HCT116 (cell line): Measurements from ENCODE around the gene CACNA1F. TPM values are rescaled to one million over a fixed set of nuclear protein-coding genes. Genes with fewer than 3 reads are reported as not detected.

ENCODE experiments used
- ATAC-seq: fragments of 200-7000 bp; cut with Tn5 transposase; 2 replicates; pipeline ENCODE4 v1.9.1; 2020; ENCODE audit warnings: mild to moderate bottlenecking, moderate library complexity
- BruUV-seq: library from RNA; stranded (reverse); fragments of 400-500 nt; replicated peaks from 2 replicates; lab custom pipeline; 2021; lab: Mats Ljungman, UMichigan
- CTCF ChIA-PET: fragments of 300-600 bp; sonication (Branson Sonifier 250); formaldehyde crosslinking; loops from one replicate; lab custom pipeline; 2021; ENCODE audit warnings: antibody characterized with exemption; lab: Charles Lee
- POLR2A ChIA-PET: fragments of 300-600, 350-600 bp; sonication (Branson Sonifier 250); formaldehyde crosslinking; loops from one replicate; lab custom pipeline; 2021; ENCODE audit warnings: antibody characterized with exemption; lab: Charles Lee
- RAD21 ChIA-PET, 2 experiments: fragments of 300-600 bp; sonication (Branson Sonifier 250); formaldehyde crosslinking; loops; one replicate each; lab custom pipeline; 2023; ENCODE audit warnings: low total read pairs in 2 of 2; ENCODE audit not compliant: uncharacterized antibody in 2 of 2, unreplicated experiment in 2 of 2, low non-redundant PET in 1 of 2; lab: Charles Lee
- DNase-seq: peaks from one replicate; pipeline ENCODE4 v3.0.0-alpha.2; 2010; ENCODE audit warnings: low read depth, low spot score
- H2AFZ ChIP-seq: fragments of 200-600 bp; shearing (Covaris generic), sonication (generic); 2 replicates; pipeline ENCODE4 v1.6.1; 2017; ENCODE audit warnings: low read depth, mixed run types, mixed read lengths, antibody characterized with exemption, low read length; ENCODE audit not compliant: poor library complexity, severe bottlenecking
- H3K27ac ChIP-seq: 2 replicates; pipeline ENCODE4 v1.5.1; 2012; ENCODE audit warnings: low read depth, low read length
- H3K27me3 ChIP-seq: fragments of 200-600 bp; sonication (generic); 2 replicates; pipeline ENCODE4 v1.6.1; 2016; ENCODE audit warnings: mixed run types, low read length, mixed read lengths; ENCODE audit not compliant: insufficient read depth
- H3K36me3 ChIP-seq, 2 experiments: fragments of 200-500 bp in 1 of 2; fragments of 200-600 bp in 1 of 2; sonication (Bioruptor generic) in 1 of 2; sonication (generic) in 1 of 2; 2 replicates each; pipeline versions ENCODE4 v1.5.1 to v1.6.1; 2014 to 2016; ENCODE audit warnings: low read length in 2 of 2, inconsistent platforms in 1 of 2, mixed read lengths in 1 of 2, mixed run types in 1 of 2; ENCODE audit not compliant: insufficient read depth in 2 of 2, control insufficient read depth in 1 of 2
- H3K4me1 ChIP-seq, 2 experiments: fragments of 200-600 bp in 1 of 2; sonication (generic) in 1 of 2; 2 replicates each; pipeline versions ENCODE4 v1.5.1 to v1.6.1; 2012 to 2017; ENCODE audit warnings: low read length in 2 of 2, inconsistent platforms in 1 of 2, mild to moderate bottlenecking in 1 of 2, mixed read lengths in 1 of 2, mixed run types in 1 of 2, moderate library complexity in 1 of 2; ENCODE audit not compliant: insufficient read depth in 2 of 2, control insufficient read depth in 1 of 2
- H3K4me2 ChIP-seq: fragments of 200-600 bp; sonication (generic); 2 replicates; pipeline ENCODE4 v1.6.1; 2017; ENCODE audit warnings: mixed run types, low read length, mixed read lengths
- H3K4me3 ChIP-seq, 2 experiments: fragments of 200-600 bp in 1 of 2; sonication (generic) in 1 of 2; replicated peaks in 1 of 2; 2 replicates each; pipeline ENCODE4 v1.5.1; 2011 to 2016; ENCODE audit warnings: low read length in 2 of 2, control low read depth in 1 of 2, low read depth in 1 of 2, mild to moderate bottlenecking in 1 of 2, mixed read lengths in 1 of 2, mixed run types in 1 of 2
- H3K79me2 ChIP-seq: fragments of 200-600 bp; sonication (generic); 2 replicates; pipeline ENCODE4 v1.6.1; 2017; ENCODE audit warnings: mild to moderate bottlenecking, mixed run types, low read length, moderate library complexity, mixed read lengths; ENCODE audit not compliant: insufficient read depth
- H3K9ac ChIP-seq: fragments of 200-600 bp; sonication (generic); 2 replicates; pipeline ENCODE4 v1.6.1; 2016; ENCODE audit warnings: low read length, mixed read lengths
- H3K9me2 ChIP-seq: fragments of 200-600 bp; sonication (generic), shearing (Covaris generic); 2 replicates; pipeline ENCODE4 v1.6.1; 2017; ENCODE audit warnings: mixed run types, mild to moderate bottlenecking, moderate library complexity; ENCODE audit not compliant: insufficient read depth
- H3K9me3 ChIP-seq, 2 experiments: fragments of 200-500 bp in 1 of 2; fragments of 200-600 bp in 1 of 2; sonication (Bioruptor generic) in 1 of 2; sonication (generic) in 1 of 2; 2 replicates each; pipeline ENCODE4 v1.6.1; 2014 to 2017; ENCODE audit warnings: low read length in 2 of 2, mixed read lengths in 2 of 2, inconsistent platforms in 1 of 2, low read depth in 1 of 2, mild to moderate bottlenecking in 1 of 2, mixed run types in 1 of 2, moderate library complexity in 1 of 2; ENCODE audit not compliant: control insufficient read depth in 1 of 2, insufficient read depth in 1 of 2
- H4K20me1 ChIP-seq: fragments of 200-600 bp; sonication (generic), shearing (Covaris generic); 2 replicates; pipeline ENCODE4 v1.6.1; 2017; ENCODE audit warnings: mixed run types, mild to moderate bottlenecking, moderate library complexity; ENCODE audit not compliant: insufficient read depth
- ATF3 ChIP-seq: IDR thresholded peaks from 2 replicates; pipeline ENCODE4 v1.6.1; 2012
- CBX3 ChIP-seq: IDR thresholded peaks from 2 replicates; pipeline ENCODE4 v1.6.1; 2012; ENCODE audit warnings: low read depth
- ELF1 ChIP-seq: IDR thresholded peaks from 2 replicates; pipeline ENCODE4 v1.6.1; 2012; ENCODE audit warnings: low read depth, borderline replicate concordance
- EZH2 ChIP-seq: fragments of 200-600 bp; sonication (generic); IDR thresholded peaks from 2 replicates; pipeline ENCODE4 v1.6.1; 2017; ENCODE audit warnings: antibody characterized with exemption, mixed run types
- EZH2phosphoT487 ChIP-seq: fragments of 200-600 bp; IDR thresholded peaks from 2 replicates; pipeline ENCODE4 v1.6.1; 2018; ENCODE audit warnings: antibody characterized with exemption, borderline replicate concordance
- FOSL1 ChIP-seq: IDR thresholded peaks from 2 replicates; pipeline ENCODE4 v1.6.1; 2012; ENCODE audit warnings: low read depth
- JUND ChIP-seq: IDR thresholded peaks from 2 replicates; pipeline ENCODE4 v1.6.1; 2012
- POLR2A ChIP-seq: IDR thresholded peaks from 2 replicates; pipeline ENCODE4 v1.7.0; 2011; ENCODE audit warnings: borderline replicate concordance; ENCODE audit not compliant: insufficient read depth, insufficient read length; ENCODE audit errors: extremely low read depth
- RAD21 ChIP-seq: IDR thresholded peaks from 2 replicates; pipeline ENCODE4 v1.6.1; 2012; ENCODE audit warnings: low read depth, mild to moderate bottlenecking
- SIN3A ChIP-seq: IDR thresholded peaks from 2 replicates; pipeline ENCODE4 v1.6.1; 2012; ENCODE audit warnings: low read depth
- SP1 ChIP-seq: IDR thresholded peaks from 2 replicates; pipeline ENCODE4 v1.6.1; 2012; ENCODE audit warnings: low read depth
- SRF ChIP-seq: IDR thresholded peaks from 2 replicates; pipeline ENCODE4 v1.6.1; 2012; ENCODE audit warnings: low read depth
- TCF7L2 ChIP-seq: IDR thresholded peaks from 2 replicates; pipeline ENCODE4 v1.7.0; 2011; ENCODE audit warnings: borderline replicate concordance, inconsistent platforms; ENCODE audit not compliant: insufficient read depth, insufficient read length; ENCODE audit errors: extremely low read depth
- YY1 ChIP-seq: IDR thresholded peaks from 2 replicates; pipeline ENCODE4 v1.6.1; 2011; ENCODE audit warnings: low read length, low read depth, moderate library complexity, mild to moderate bottlenecking; ENCODE audit not compliant: insufficient replicate concordance; ENCODE audit errors: extremely low read depth
- ZFX ChIP-seq: fragments of 450-650 bp; IDR thresholded peaks from 2 replicates; pipeline ENCODE4 v1.6.1; 2017
- ZNF274 ChIP-seq: fragments of 200-500 bp; sonication (Bioruptor generic); IDR thresholded peaks from 2 replicates; pipeline ENCODE4 v1.6.1; 2014; ENCODE audit warnings: mild to moderate bottlenecking, low read depth, low read length, inconsistent platforms
- intact Hi-C: fragments of 100-400 bp; cut with micrococcal nuclease; formaldehyde crosslinking; loops from 2 replicates; pipeline ENCODE4 v1.10.0; 2022
- total RNA-seq: library from RNA; stranded (reverse); gene quantifications from one replicate; pipeline ENCODE4 v1.2.1, GENCODE V29; 2021; ENCODE audit not compliant: unreplicated experiment
- TF ChIP-seq, protein P1 (sequence below): IDR thresholded peaks from 2 replicates; pipeline ENCODE4 v1.6.1; 2011; ENCODE audit warnings: mild to moderate bottlenecking, low read length, moderate library complexity; ENCODE audit not compliant: insufficient replicate concordance; ENCODE audit errors: extremely low read depth
- TF ChIP-seq, protein P2 (sequence below): IDR thresholded peaks from 2 replicates; pipeline ENCODE4 v1.6.1; 2012; ENCODE audit warnings: low read depth

The CACNA1F gene
- total RNA-seq, 1 experiment from 2014 or later = not detected

DNA sequence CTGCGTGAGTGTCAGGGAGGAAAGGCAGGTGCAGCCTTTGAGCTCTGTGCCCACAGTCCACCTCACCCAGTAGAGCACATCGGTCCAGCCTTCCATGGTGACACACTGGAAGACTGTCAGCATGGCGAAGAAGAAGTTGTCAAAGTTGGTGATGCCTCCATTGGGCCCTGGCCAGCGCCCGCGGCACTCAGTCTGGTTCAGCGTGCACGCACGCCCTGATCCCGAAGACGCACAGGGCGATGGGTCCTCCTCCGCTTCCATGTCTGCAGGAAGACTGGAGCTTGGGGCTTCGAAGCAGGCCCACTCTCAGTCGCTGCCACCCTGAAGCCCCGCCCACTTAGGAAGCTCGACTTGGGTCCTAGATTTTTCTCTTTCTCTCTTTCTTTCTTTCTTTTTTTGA, 5.0 kb downstream of the CACNA1F start:
- ChIA-PET CTCF (no interaction called here), POLR2A (interaction anchor here (1.1 kb wide), 1 partner anchor 37 kb away, joined by 3 read pairs; no protein-coding TSS in a partner anchor), RAD21 (no interaction called here)
- Histone ChIP-seq H3K79me2 (no peaks in the 10 kb centered on the region), H3K4me1 (no peaks in the 10 kb centered on the region), H3K4me3 (no peak overlapping the region), H4K20me1 (no peaks in the 10 kb centered on the region), H3K9ac (no peak overlapping the region), H3K9me2 (no peaks in the 10 kb centered on the region), H3K4me2 (no peak overlapping the region), H3K9me3 (no peaks in the 10 kb centered on the region), H3K36me3 (no peaks in the 10 kb centered on the region), H2AFZ (no peak overlapping the region), H3K27me3 (no peaks in the 10 kb centered on the region), H3K27ac (no peak overlapping the region)
- intact Hi-C loops = no loop called here
- DNase-seq = no peak
- no TSS peak for BruUV-seq
- no peak for TF ChIP-seq RAD21
- TF ChIP-seq FOSL1 = no peak
- no peak for TF ChIP-seq ZFX
- no peak for TF ChIP-seq CBX3
- TF ChIP-seq, protein P1, sequence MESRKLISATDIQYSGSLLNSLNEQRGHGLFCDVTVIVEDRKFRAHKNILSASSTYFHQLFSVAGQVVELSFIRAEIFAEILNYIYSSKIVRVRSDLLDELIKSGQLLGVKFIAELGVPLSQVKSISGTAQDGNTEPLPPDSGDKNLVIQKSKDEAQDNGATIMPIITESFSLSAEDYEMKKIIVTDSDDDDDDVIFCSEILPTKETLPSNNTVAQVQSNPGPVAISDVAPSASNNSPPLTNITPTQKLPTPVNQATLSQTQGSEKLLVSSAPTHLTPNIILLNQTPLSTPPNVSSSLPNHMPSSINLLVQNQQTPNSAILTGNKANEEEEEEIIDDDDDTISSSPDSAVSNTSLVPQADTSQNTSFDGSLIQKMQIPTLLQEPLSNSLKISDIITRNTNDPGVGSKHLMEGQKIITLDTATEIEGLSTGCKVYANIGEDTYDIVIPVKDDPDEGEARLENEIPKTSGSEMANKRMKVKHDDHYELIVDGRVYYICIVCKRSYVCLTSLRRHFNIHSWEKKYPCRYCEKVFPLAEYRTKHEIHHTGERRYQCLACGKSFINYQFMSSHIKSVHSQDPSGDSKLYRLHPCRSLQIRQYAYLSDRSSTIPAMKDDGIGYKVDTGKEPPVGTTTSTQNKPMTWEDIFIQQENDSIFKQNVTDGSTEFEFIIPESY = no peak
- no peak for TF ChIP-seq ATF3
- no peak for TF ChIP-seq TCF7L2
- TF ChIP-seq EZH2 = no peak
- TF ChIP-seq SIN3A = no peak
- TF ChIP-seq EZH2phosphoT487 = no peak
- no peak for TF ChIP-seq ELF1
- no peak for TF ChIP-seq JUND
- TF ChIP-seq ZNF274 = no peak
- no peak for TF ChIP-seq POLR2A
- TF ChIP-seq SRF = no peak
- TF ChIP-seq, protein P2, sequence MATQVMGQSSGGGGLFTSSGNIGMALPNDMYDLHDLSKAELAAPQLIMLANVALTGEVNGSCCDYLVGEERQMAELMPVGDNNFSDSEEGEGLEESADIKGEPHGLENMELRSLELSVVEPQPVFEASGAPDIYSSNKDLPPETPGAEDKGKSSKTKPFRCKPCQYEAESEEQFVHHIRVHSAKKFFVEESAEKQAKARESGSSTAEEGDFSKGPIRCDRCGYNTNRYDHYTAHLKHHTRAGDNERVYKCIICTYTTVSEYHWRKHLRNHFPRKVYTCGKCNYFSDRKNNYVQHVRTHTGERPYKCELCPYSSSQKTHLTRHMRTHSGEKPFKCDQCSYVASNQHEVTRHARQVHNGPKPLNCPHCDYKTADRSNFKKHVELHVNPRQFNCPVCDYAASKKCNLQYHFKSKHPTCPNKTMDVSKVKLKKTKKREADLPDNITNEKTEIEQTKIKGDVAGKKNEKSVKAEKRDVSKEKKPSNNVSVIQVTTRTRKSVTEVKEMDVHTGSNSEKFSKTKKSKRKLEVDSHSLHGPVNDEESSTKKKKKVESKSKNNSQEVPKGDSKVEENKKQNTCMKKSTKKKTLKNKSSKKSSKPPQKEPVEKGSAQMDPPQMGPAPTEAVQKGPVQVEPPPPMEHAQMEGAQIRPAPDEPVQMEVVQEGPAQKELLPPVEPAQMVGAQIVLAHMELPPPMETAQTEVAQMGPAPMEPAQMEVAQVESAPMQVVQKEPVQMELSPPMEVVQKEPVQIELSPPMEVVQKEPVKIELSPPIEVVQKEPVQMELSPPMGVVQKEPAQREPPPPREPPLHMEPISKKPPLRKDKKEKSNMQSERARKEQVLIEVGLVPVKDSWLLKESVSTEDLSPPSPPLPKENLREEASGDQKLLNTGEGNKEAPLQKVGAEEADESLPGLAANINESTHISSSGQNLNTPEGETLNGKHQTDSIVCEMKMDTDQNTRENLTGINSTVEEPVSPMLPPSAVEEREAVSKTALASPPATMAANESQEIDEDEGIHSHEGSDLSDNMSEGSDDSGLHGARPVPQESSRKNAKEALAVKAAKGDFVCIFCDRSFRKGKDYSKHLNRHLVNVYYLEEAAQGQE = no peak
- no peak for TF ChIP-seq YY1
- TF ChIP-seq SP1 = no peak
- TF ChIP-seq, all 23 proteins: peak for 0
- no peak for ATAC-seq
